ENCODE data around the gene YWHAG. TPM values are rescaled to one million over a fixed set of nuclear protein-coding genes. Genes with fewer than 3 reads are reported as not detected.

YWHAG gene
- total and polyA plus RNA-seq, 2 of the 13 experiments (the other 11 are each of a cell fraction or from before 2014, with no cell fraction given): 36.9 to 67.5 TPM

DNA sequence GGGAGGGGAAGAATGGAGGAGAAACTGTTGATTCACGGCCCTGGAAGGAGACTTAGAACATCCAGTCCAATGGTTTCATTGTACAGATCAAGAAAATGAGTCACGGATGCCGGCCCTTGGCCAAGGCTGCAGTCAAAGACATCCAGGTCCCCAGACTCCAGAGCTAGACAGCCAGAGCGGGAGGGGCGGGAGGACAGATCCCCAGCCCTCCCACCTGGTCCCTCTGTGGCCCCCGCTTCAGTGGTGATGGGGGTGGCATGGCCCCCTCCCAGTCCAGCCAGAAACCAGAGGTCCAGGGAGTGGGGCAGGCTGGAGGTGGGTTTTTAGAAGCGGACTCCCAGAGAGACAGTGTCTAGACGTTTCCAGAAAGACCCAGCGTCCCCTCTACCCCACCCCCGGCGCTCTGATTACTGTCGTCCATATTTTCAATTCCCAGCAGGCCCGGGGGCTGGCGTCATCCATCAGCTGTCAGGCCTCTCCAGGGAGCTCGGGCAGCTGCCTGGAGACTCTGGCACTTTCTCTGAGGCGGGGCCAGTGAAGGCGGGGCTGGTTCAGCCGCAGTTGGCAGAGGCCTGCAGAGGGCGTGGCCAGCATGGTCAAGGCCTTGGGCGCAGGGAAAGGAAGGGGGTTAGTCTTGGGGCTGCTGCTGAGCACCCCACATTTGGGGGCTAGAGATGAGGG, 64.3 kb downstream of the YWHAG start (continued):
- TF ChIP-seq, protein P1, sequence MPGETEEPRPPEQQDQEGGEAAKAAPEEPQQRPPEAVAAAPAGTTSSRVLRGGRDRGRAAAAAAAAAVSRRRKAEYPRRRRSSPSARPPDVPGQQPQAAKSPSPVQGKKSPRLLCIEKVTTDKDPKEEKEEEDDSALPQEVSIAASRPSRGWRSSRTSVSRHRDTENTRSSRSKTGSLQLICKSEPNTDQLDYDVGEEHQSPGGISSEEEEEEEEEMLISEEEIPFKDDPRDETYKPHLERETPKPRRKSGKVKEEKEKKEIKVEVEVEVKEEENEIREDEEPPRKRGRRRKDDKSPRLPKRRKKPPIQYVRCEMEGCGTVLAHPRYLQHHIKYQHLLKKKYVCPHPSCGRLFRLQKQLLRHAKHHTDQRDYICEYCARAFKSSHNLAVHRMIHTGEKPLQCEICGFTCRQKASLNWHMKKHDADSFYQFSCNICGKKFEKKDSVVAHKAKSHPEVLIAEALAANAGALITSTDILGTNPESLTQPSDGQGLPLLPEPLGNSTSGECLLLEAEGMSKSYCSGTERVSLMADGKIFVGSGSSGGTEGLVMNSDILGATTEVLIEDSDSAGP (CRISPR knock-in tag; IDR thresholded peaks at IDR 0.05; ENCODE audit: borderline replicate concordance): peak; percentile 48; the same call in 1 of the 2 replicates
- TF ChIP-seq SMARCC2 (IDR thresholded peaks at IDR 0.05) (no peak), LBX2 (CRISPR knock-in tag; IDR thresholded peaks at IDR 0.05; ENCODE audit: borderline replicate concordance) (no peak), ARID4A (CRISPR knock-in tag; IDR thresholded peaks at IDR 0.05; ENCODE audit: borderline replicate concordance) (peak; percentile 50; the same call in 1 of the 2 replicates), ZMYM4 (CRISPR knock-in tag; IDR thresholded peaks at IDR 0.05) (no peak), U2AF2 (IDR thresholded peaks at IDR 0.05; ENCODE audit: low read depth, low read length) (no peak), ZNF652 (CRISPR knock-in tag; IDR thresholded peaks at IDR 0.05; ENCODE audit: borderline replicate concordance, low read depth) (no peak), ZNF232 (CRISPR knock-in tag; IDR thresholded peaks at IDR 0.05; ENCODE audit: borderline replicate concordance) (no peak)
- TF ChIP-seq, protein P2, sequence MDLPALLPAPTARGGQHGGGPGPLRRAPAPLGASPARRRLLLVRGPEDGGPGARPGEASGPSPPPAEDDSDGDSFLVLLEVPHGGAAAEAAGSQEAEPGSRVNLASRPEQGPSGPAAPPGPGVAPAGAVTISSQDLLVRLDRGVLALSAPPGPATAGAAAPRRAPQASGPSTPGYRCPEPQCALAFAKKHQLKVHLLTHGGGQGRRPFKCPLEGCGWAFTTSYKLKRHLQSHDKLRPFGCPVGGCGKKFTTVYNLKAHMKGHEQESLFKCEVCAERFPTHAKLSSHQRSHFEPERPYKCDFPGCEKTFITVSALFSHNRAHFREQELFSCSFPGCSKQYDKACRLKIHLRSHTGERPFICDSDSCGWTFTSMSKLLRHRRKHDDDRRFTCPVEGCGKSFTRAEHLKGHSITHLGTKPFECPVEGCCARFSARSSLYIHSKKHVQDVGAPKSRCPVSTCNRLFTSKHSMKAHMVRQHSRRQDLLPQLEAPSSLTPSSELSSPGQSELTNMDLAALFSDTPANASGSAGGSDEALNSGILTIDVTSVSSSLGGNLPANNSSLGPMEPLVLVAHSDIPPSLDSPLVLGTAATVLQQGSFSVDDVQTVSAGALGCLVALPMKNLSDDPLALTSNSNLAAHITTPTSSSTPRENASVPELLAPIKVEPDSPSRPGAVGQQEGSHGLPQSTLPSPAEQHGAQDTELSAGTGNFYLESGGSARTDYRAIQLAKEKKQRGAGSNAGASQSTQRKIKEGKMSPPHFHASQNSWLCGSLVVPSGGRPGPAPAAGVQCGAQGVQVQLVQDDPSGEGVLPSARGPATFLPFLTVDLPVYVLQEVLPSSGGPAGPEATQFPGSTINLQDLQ (CRISPR knock-in tag; IDR thresholded peaks at IDR 0.05): no peak
- TF ChIP-seq, protein P3, sequence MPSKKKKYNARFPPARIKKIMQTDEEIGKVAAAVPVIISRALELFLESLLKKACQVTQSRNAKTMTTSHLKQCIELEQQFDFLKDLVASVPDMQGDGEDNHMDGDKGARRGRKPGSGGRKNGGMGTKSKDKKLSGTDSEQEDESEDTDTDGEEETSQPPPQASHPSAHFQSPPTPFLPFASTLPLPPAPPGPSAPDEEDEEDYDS (CRISPR knock-in tag; IDR thresholded peaks at IDR 0.05): 0 out of 2 replicates have a peak, but pooled peaks have one; percentile 20
- TF ChIP-seq, protein P4, sequence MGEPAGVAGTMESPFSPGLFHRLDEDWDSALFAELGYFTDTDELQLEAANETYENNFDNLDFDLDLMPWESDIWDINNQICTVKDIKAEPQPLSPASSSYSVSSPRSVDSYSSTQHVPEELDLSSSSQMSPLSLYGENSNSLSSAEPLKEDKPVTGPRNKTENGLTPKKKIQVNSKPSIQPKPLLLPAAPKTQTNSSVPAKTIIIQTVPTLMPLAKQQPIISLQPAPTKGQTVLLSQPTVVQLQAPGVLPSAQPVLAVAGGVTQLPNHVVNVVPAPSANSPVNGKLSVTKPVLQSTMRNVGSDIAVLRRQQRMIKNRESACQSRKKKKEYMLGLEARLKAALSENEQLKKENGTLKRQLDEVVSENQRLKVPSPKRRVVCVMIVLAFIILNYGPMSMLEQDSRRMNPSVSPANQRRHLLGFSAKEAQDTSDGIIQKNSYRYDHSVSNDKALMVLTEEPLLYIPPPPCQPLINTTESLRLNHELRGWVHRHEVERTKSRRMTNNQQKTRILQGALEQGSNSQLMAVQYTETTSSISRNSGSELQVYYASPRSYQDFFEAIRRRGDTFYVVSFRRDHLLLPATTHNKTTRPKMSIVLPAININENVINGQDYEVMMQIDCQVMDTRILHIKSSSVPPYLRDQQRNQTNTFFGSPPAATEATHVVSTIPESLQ (CRISPR knock-in tag; conservative IDR thresholded peaks at IDR 0.05): no peak
